Thyroid gland (tissue), 4 donors: ENCODE measurements around the gene RNFT2. TPM values are rescaled to one million over a fixed set of nuclear protein-coding genes. Genes with fewer than 3 reads are reported as not detected.
A peak's percentile ranks its signal among the peaks of the same experiment; 100 is the strongest.

ENCODE experiments used
- DNase-seq, 2 donors: peaks; one replicate each; pipeline ENCODE4 v3.0.0-alpha.2; 2019
- H3K27ac ChIP-seq, 3 donors: fragments of 200-600 bp; sonication (generic); 1 replicate in 2 of 3; 2 replicates in 1 of 3; pipeline ENCODE4 v1.5.1; 2016 to 2019; ENCODE audit warnings: mild to moderate bottlenecking in 1 of 3, moderate library complexity in 1 of 3
- H3K27me3 ChIP-seq: fragments of 200-600 bp; sonication (generic); one replicate; pipeline ENCODE4 v1.5.1; 2019
- H3K36me3 ChIP-seq, 2 donors: fragments of 200-600 bp; sonication (generic); one replicate each; pipeline ENCODE4 v1.5.1; 2016 to 2019
- H3K4me1 ChIP-seq, 2 donors: fragments of 200-600 bp; sonication (generic); one replicate each; pipeline ENCODE4 v1.5.1; 2017 to 2019
- H3K4me3 ChIP-seq, 3 donors: fragments of 200-600 bp; sonication (generic); replicated peaks in 1 of 3; 1 replicate in 2 of 3; 2 replicates in 1 of 3; pipeline ENCODE4 v1.5.1; 2016; ENCODE audit warnings: mild to moderate bottlenecking in 1 of 3
- H3K9me3 ChIP-seq: fragments of 200-600 bp; sonication (generic); one replicate; pipeline ENCODE4 v1.5.1; 2017
- POLR2A ChIP-seq, 2 donors: fragments of 450-650 bp; IDR thresholded peaks; one replicate each; pipeline ENCODE4 v1.6.1; 2017; ENCODE audit warnings: antibody characterized with exemption in 2 of 2, mild to moderate bottlenecking in 2 of 2, moderate library complexity in 1 of 2
- WGBS, 2 donors: methylation state at CpG; one replicate each; pipeline ENCODE4 v1.1.5; 2017; 5-methylcytosine and 5-hydroxymethylcytosine counted together
- intact Hi-C: fragments of 100-400 bp; cut with DNase I; formaldehyde crosslinking; loops from one replicate; pipeline ENCODE4 v1.15.1; 2023
- total RNA-seq, 4 donors: library from RNA; depleted of rRNA; stranded (reverse); fragments of >200 nt; gene quantifications; one replicate each; pipeline ENCODE4 v1.2.3, GENCODE V29; 2016
- TF ChIP-seq, protein P1 (sequence below), 6 experiments: fragments of 200-600 bp in 3 of 6; fragments of 450-650 bp in 3 of 6; sonication (generic) in 3 of 6; IDR thresholded peaks; one replicate each; pipeline ENCODE4 v1.5.1; 2016 to 2019; ENCODE audit warnings: antibody characterized with exemption in 6 of 6, mild to moderate bottlenecking in 2 of 6, inconsistent platforms in 1 of 6, moderate library complexity in 1 of 6

RNFT2 gene
- total RNA-seq, 4 donors from 2014 or later = 2.3 to 5.0 (median 4.5) TPM

DNA sequence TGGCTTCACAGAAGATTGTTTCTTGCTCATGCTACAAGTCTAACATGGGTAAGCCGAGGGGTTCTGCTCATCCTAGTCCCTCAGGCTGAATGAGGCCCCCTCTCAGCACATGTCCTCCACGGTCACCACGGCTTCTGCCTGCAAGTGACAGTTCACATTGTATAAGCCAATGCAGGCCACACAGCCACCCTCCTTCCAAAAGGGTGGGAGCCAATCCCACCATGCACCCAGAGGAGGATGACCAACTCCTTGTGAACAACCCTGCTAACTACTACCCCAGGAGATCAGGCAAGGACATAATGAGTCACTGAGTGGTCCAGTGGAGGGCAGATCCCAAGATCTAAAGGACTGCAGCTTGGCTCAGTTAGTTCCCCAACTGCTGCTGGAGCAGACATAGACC is 6.3 kb upstream of the RNFT2 start:
- no peak for DNase-seq
- H3K27me3 ChIP-seq = no peaks in the 10 kb centered on the region
- TF ChIP-seq, protein P1, sequence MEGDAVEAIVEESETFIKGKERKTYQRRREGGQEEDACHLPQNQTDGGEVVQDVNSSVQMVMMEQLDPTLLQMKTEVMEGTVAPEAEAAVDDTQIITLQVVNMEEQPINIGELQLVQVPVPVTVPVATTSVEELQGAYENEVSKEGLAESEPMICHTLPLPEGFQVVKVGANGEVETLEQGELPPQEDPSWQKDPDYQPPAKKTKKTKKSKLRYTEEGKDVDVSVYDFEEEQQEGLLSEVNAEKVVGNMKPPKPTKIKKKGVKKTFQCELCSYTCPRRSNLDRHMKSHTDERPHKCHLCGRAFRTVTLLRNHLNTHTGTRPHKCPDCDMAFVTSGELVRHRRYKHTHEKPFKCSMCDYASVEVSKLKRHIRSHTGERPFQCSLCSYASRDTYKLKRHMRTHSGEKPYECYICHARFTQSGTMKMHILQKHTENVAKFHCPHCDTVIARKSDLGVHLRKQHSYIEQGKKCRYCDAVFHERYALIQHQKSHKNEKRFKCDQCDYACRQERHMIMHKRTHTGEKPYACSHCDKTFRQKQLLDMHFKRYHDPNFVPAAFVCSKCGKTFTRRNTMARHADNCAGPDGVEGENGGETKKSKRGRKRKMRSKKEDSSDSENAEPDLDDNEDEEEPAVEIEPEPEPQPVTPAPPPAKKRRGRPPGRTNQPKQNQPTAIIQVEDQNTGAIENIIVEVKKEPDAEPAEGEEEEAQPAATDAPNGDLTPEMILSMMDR (IDR thresholded peaks at IDR 0.05) = no peak
- no peak for TF ChIP-seq POLR2A (IDR thresholded peaks at IDR 0.05)
- H3K27ac ChIP-seq = peak overlapping the region; percentile 37 to 91 (median 55)
- no peak overlapping the region for H3K4me3 ChIP-seq
- intact Hi-C loops = no loop called here
- H3K36me3 ChIP-seq = peaks cover 10 to 13% of the 10 kb centered on the region in 2 donors
- H3K4me1 ChIP-seq = peaks cover 75 to 82% of the 10 kb centered on the region in 2 donors
- no peaks in the 10 kb centered on the region for H3K9me3 ChIP-seq
- WGBS, 2 donors = 85% methylated on average over 3 of the region's 3 CpGs

- peaks cover 56 to 64% of the 10 kb centered on the region in 2 donors for H3K4me1 ChIP-seq
- peak overlapping the region in 2 of 3 donors; percentile 79 to 87 for H3K27ac ChIP-seq
- TF ChIP-seq POLR2A (IDR thresholded peaks at IDR 0.05) = no peak
- TF ChIP-seq, protein P1 (IDR thresholded peaks at IDR 0.05) = no peak
- peaks cover 10 to 13% of the 10 kb centered on the region in 2 donors for H3K36me3 ChIP-seq
- 87 to 94% methylated on average over 5 of the region's 5 CpGs for WGBS, 2 donors
- intact Hi-C loops = no loop called here
- no peak for DNase-seq
- no peaks in the 10 kb centered on the region for H3K9me3 ChIP-seq
- H3K27me3 ChIP-seq = no peaks in the 10 kb centered on the region
- H3K4me3 ChIP-seq = no peak overlapping the region
Observed at GRCh38 chr12:116734156-116734768, 3.9 kb upstream of the RNFT2 start.

DNA sequence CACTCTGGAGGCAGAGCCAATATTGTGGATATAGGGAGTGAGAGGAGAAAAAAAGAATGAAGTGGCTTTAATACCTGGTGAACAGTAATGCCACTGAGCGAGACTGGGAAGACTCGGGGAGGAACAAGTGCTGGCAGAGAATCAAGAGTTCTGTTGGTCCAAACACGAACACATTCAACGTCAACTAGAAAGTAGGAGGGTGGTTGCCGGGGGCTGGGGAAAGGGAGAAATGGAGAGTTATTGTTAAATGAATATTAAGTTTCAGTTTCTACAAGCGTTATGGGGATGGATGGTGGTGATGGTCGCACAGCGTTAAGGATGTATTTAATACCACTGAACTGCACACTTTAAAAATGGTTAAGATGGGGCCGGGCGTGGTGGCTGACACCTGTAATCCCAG is 3.0 kb upstream of the RNFT2 start:
- WGBS, 2 donors = 67 to 70% methylated on average over 10 of the region's 10 CpGs
- peaks cover 10 to 13% of the 10 kb centered on the region in 2 donors for H3K36me3 ChIP-seq
- H3K4me1 ChIP-seq = peaks cover 48 to 56% of the 10 kb centered on the region in 2 donors
- no peaks in the 10 kb centered on the region for H3K27me3 ChIP-seq
- peak in 1 of 2 donors; percentile 58 for DNase-seq
- intact Hi-C loops = no loop called here
- H3K9me3 ChIP-seq = no peaks in the 10 kb centered on the region
- no peak overlapping the region for H3K4me3 ChIP-seq
- peak overlapping the region; percentile 70 to 87 (median 79) for H3K27ac ChIP-seq
- no peak for TF ChIP-seq POLR2A (IDR thresholded peaks at IDR 0.05)

- TF ChIP-seq, protein P1 (IDR thresholded peaks at IDR 0.05) = no peak
- peak; percentile 42 to 76 for TF ChIP-seq POLR2A (IDR thresholded peaks at IDR 0.05)
- H3K9me3 ChIP-seq = no peaks in the 10 kb centered on the region
- H3K36me3 ChIP-seq = peaks cover 10 to 13% of the 10 kb centered on the region in 2 donors
- peaks cover 39 to 46% of the 10 kb centered on the region in 2 donors for H3K4me1 ChIP-seq
- H3K4me3 ChIP-seq = peak overlapping the region in 2 of 3 donors; percentile 56 to 82
- H3K27ac ChIP-seq = peak overlapping the region; percentile 70 to 87 (median 79)
- 48 to 52% methylated on average over 9 of the region's 9 CpGs for WGBS, 2 donors
- H3K27me3 ChIP-seq = no peaks in the 10 kb centered on the region
- intact Hi-C loops = no loop called here
- DNase-seq = peak; percentile 73 to 82
Observed at GRCh38 chr12:116735951-116736599, 2.0 kb upstream of the RNFT2 start.

DNA sequence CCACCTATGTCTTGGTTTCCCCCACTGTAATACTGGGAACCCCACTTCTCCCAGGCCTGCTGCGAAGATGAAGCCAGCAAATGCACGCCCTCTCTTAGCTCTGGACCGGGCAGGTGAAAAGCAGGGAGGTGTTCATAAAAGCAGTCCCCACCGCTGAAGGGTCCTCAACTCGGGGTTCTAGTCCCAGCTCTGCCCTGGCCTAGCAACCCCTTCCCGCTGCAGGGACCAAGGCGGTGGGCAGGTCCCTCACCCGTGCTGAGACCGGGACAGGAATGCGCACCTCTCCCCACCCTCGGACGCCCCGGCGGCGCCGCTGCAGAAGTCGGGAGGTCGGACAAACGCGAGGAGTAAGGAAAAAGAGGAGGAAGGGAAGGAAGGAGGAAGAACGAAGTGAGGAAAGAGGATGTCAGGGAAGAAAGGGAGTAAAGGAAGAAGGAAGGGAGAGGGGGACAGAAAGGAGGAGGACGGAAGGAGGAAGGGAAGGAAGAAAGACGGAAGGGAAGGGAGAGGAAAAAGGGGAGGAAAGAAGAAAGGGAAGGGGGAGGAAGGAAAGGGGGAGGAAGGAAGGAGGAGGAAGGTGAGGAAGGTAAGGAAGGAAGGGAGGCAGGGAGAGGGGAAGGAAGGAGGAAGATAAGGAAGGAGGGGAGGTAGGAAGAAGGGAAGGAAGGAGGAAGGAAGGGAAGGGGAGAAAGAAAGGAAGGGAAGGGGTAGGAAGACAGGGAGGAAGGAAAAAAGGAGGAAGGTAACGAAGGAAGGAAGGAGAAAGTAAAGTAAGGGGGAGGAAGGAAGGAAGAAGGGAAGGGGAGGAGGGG is 947 bp upstream of the RNFT2 start:
- 1 to 2% methylated on average over 22 to 23 of the region's 24 CpGs for WGBS, 2 donors
- peaks cover 28 to 35% of the 10 kb centered on the region in 2 donors for H3K4me1 ChIP-seq
- intact Hi-C loops = no loop called here
- peak overlapping the region; percentile 56 to 82 (median 77) for H3K4me3 ChIP-seq
- no peaks in the 10 kb centered on the region for H3K9me3 ChIP-seq
- peaks cover 10 to 13% of the 10 kb centered on the region in 2 donors for H3K36me3 ChIP-seq
- peak in 1 of 2 donors; percentile 46 for DNase-seq
- H3K27me3 ChIP-seq = no peaks in the 10 kb centered on the region
- peak overlapping the region; percentile 70 to 87 (median 79) for H3K27ac ChIP-seq
- TF ChIP-seq, protein P1 (IDR thresholded peaks at IDR 0.05) = no peak
- TF ChIP-seq POLR2A (IDR thresholded peaks at IDR 0.05) = no peak
